ENCODE measurements around the gene LPAR5.

Gene LPAR5

GRCh38 chr12:6638305-6638704 lies 2.5 kb upstream of the LPAR5 start:
- peak; percentile 67 to 75 for DNase-seq

DNA sequence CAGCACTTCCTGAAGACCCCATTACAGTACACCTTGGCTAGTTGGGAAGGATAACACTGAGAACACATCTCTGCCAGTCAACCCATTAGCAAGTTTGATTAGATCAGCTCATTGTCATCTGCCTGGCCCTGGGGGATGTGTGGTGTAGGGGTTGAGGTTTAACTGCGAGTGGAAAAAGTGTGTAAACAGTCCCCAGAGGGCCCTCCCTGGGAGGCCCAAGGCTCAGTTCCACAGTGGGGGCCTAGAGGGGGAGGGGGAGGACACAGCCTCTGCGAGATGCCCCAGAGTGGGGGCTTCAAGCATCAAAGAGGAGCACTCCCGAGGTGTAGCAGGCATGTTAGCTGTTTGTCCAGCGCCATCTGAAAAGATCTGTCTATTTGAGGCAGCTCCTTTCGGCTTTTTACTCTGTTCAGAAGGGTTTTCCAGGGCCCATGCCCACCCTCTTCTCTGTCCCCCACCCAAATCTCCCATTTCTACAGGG lies 344 bp downstream of the LPAR5 start:
- DNase-seq = no peak

DNA sequence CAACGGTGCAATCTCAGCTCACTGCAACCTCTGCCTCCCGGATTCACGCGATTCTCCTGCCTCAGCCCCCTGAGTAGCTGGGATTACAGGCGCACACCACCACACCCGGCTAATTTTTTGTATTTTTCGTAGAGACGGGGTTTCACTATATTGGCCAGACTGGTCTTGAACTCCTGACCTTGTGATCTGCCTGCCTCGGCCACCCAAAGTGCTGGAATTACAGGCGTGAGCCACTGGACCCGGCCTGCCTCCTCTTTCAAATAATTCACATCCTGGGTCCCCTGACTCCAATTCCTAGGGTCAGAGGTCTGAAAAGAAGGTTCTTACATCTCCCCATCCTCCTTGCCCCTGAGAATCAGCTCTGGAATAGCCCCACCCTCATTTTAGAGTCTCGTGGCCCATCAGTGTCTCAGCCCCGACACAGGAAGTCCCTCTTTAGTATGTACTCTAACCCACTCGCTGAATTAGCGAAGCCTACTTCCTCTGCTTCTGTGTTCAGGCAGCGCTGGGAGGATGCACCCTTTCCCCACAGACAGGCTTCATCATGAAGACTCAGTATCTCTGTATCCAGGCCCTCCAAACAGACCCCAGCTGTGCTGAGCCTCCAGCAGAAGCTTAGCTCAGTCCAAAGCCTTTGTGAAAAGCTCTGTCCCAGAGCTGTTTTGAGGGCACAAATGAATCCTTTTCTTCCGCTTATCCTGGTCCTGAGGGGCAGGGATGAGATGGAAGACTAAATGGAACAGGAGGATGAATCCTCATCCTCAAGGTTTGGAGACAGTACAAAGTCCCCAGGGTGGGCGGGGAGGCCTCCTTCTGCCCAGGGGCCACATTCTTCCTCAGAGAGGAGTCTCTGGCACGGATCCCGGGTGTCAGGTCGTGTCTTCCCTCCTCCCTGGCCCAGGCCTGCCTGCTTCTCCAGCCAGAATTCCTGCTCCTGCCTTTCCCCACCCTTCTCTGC lies 3.5 kb downstream of the LPAR5 start:
- DNase-seq = peak; percentile 53 to 66

- DNase-seq = no peak
These were observed 4.2 kb downstream of the LPAR5 start for GRCh38 chr12:6631549-6631961.

GRCh38 chr12:6630736-6631135 lies 5.0 kb downstream of the LPAR5 start:
- DNase-seq = no peak

- peak in 1 of 2 donors; percentile 40 for DNase-seq
These were observed 8.1 kb downstream of the LPAR5 start for GRCh38 chr12:6627616-6628015.

DNA sequence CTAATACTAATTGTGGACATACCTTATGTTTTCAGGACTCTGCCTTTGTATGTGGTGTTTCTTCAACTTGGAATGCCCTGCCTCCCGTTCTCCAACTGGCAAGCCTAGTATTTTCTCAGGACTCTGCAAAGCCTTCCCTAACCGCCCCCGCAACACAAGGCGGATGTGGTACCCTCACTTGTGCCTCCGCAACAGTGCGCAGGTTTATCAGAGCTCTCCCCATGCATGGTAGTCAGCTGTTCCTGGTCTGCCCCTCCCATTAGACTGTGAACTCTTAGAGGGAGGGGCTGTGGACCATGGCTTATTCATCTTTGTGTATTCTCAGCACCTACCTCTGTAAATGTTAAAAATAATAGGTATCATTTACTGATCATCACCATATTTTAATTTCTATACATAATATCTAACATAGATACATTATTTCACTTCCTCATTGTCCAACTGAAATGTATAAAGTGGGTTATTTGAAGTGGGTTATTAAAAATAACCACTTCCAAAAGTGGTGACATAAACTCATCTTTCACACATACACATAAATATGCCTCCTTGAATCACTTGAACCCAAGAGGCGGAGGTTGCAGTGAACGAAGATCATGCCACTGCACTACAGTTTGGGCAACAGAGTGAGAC lies 9.0 kb downstream of the LPAR5 start:
- DNase-seq = no peak

DNA sequence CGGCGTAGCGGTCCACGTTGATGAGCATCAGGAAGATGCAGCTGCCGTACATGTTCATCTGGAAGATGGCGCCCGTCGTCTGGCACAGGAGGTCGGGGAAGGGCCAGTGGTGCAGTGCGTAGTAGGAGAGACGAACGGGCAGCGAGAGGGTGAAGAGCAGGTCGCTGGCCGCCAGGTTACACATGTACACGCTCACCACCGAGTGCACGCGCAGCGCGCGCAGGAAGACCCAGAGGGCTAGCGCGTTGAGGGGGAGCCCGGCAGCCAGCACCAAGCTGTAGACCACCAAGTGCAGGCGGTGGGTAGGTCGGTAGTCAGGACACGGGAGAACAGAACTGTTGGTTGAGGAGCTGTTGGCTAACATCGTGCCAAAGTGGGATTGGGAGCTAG lies 14.9 kb downstream of the LPAR5 start:
- no peak for DNase-seq

- peak; percentile 80 to 82 for DNase-seq
These were observed 15.4 kb downstream of the LPAR5 start for GRCh38 chr12:6620137-6620884.

GRCh38 chr12:6618483-6619225 lies 17.1 kb downstream of the LPAR5 start:
- peak in 1 of 2 donors; percentile 31 for DNase-seq

- DNase-seq = no peak
These were observed 20.0 kb downstream of the LPAR5 start for GRCh38 chr12:6615802-6616201.

DNA sequence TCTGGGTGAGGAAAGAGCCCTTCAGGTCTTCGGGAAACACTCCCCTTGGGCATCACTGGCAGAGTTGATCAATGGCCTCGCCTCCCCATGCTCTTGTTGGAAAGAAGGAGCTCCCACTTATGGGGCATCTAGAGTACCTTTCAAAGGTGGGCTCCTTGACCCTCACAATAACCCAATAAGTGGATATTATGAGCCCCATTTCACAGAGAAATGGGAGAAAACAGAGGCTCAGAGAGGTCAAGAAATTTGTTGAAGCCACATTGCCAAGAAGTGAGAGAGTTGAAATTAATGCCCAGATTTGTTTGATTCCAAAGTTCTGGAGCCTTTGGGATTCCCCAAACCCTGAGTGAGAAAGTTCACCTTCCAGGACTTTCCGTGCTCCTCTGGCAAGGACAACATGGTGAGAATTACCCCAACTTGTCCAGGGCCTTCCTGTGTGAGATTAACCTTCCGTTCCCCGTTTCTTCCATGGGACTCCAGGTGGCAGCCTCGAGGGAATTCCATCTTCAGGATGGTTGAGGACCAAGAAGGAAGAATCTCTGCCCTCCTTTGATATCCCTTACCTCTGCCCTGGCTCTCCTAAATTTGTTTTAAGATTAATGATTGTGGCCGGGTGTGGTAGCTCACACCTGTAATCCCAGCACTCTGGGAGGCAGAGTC lies 21.1 kb downstream of the LPAR5 start:
- no peak for DNase-seq

DNA sequence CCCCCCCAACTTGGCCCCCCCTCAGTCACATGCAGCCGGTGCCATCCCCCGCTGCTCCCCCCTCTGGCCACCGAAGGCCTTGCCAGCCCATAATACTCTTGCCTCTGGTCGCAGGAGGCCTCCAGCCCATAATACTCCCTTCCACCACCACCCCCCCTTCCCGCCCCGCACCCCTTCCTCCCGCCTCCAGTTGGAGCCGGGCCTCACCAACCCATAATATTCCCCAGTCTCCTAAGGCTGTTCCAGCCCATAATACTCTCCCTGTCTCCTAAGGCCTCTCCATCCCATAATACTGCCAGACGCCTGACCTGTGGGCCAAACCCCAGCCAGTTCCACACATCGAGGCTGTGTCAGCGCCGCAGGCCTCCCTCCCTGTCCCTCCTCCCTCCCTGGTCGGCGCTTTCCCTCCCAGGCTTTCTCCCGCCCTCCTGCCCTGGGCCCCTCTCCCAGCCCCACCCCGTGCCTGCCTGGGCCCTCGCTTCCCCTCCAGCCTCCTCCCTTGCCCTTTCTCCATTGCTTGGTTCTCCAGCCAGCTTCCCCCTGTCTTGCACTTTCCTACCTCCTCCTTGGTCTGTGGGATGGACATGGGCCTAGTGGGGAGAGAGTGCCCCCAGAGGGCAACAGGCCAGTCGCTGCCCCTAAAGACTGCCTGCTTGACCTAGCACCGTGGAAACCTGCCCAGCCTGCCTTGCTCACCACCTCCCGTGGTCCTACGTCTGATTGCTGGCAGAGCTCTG lies 21.8 kb downstream of the LPAR5 start:
- DNase-seq = peak; percentile 88 to 92

GRCh38 chr12:6613015-6613775 lies 22.6 kb downstream of the LPAR5 start:
- peak; percentile 52 to 70 for DNase-seq

DNA sequence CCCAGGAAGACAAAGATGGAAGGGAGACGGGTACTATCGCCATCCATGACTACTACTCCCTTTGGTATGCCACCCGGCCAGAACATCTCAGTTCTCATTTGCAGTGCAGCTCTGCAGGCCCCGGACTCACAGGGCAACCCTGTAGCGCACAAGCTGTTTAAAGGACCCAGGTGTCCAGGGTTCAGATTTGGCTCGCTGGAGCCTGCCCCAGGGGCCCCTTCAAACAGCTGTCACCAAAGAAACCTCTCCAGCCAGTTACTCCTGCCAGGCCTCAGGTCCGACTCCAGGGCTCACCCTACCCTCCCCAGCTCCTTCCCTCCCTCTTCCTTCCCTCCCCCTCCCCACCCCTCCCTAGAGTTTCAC lies 23.1 kb downstream of the LPAR5 start:
- no peak for DNase-seq

DNA sequence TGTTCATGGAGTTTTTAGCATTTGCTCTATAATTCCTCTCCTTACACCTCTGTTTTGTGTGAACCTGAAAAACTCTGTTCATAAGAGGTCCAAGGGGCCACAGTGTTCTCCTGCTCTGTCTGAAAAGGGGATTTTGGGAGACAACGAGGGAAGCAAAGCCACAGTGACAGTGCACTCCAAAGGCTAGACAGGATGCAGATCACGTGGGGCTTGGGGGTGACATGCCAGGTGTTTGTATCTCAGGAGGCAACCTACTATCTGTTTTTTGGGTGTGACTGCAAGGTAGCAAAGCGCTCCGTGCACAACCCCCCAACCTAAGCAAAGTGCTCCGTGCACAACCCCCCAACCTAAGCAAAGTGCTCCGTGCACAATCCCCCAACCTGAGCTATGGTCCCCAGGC lies 23.5 kb downstream of the LPAR5 start:
- no peak for DNase-seq

GRCh38 chr12:6608592-6609281 lies 27.0 kb downstream of the LPAR5 start:
- peak in 1 of 2 donors; percentile 32 for DNase-seq

DNA sequence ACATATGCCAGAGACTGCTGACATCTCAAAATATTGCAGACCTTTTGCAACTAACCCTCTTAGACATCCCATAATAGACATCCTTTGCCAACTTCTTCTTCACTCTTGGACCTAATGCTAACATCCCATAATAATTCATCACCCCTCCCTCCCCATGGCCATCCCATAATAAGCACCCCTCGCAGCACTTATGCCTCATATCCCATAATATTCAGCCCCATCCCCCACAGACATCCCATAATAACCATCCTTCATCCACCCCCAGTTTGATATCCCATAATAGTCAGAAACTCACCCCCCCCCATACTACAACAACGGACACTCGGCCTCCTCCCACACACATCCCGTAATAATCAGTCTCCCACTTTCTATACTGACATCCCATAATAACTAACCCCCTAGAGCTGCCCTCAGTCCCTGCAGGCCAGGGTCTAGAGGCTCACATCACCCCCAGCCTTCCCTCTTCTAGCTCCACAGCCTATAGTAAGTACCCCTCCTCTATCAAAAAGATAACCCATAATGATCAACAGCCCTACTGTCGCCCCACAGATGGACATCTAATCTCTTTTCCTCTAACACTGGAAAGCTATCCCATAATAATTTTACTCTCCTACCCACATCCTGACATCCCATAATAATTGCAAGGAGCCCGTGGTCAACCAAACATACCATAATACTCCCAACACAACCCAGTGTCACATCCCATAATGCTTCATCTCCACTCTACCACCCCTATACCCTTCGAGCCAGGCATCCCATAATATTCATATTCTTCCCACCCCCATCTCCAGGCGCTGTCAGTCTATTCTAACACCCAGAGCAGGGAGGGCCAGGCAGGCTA lies 27.8 kb downstream of the LPAR5 start:
- peak in 1 of 2 donors; percentile 72 for DNase-seq

Data from inflammatory macrophage (primary cell).